GM04504 (cell line): ENCODE results near the gene GRIN2C.
A peak's percentile ranks its signal among the peaks of the same experiment; 100 is the strongest.
"Not testable (repeated sequence)": the region's sequence is repeated elsewhere in the genome, so short reads cannot be mapped to it uniquely, and the experiment has no call there.

Experiments used
- DNase-seq: peaks from one replicate; pipeline ENCODE4 v3.0.0-alpha.2; 2012; ENCODE audit warnings: low read depth

GRIN2C gene

DNA sequence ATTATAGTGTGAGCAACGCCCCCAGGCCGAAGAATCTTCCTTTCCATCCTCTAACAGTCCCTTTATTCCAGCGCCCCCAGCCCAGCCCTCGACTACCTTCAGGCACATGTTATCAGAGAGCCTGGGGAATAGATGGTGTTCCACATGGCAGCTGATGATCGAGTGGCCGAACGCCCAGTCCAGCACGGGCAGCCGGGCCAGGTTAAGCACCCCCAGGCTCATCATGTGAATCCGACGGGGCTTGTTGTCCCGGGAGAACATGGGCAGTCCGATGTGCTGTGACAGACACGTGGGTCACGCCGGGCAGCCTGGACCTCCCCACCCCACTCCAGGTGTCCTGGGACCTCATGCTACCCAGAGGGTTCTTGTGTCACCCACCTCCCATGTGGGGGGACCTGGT lies 19.6 kb upstream of the GRIN2C start:
- DNase-seq = no peak

DNA sequence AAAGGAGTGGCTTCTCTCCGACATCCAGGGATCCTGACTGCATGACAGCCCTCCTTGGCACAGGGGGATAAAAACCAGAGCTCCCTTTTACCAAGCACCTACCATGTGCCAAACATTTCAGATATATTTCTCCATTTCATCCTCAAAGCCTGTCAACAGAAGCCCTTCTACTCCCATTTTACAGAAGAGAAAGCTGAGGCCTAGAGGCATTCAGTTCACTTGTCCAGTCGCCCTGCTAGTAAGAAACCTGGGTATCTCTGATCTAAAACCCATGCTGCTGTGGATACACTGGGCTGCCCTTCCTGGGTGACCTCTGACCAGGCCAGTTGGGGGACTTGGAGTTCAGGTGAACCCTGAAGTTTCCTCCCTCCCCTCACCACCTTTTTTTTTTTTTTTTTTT lies 19.0 kb upstream of the GRIN2C start:
- DNase-seq = no peak

DNA sequence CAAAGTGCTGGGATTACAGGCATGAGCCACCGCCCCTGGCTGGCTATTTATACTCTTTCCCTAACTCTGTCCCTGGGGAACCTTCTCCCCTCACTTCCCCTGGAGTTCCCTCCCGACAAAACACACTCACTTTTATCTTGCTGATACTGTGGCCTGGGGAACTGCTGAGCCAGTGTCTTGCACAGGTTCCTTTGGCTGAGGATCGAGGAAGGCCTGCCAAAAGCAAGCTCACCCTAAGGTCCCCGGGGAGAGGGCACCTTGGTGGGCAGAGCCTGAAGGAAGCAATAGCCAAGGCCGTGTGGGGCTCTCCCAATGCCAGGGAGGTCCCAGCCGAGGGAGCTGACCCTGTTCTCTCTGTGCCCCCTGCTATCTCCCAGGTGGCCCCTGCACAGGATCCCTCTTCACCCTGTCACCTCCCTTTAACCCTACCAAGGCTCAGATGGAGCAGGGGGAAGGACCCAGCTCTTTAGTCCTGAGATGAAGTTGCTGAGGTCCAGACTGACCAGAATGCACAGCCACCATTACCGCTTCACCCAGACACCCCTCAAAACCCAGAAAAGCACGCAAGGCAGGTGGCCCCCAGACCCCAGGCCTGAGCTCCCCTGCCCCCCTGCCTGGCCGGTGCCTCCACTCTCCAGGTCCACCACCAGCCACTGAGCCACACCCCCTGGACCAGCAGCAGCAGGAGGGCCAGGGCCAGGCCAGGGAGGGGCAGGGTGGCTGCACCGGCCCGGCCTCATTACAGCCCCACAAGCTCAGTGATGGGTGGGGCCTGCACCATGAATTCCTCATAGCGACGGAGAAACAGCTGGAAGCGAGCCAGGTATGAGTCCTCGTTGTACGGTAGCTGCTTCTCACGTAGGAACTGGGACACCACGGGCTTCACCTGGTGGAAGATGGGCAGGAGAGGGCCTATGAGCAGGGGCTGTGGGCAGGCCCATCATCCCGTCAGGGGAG lies 18.2 kb upstream of the GRIN2C start:
- no peak for DNase-seq

DNA sequence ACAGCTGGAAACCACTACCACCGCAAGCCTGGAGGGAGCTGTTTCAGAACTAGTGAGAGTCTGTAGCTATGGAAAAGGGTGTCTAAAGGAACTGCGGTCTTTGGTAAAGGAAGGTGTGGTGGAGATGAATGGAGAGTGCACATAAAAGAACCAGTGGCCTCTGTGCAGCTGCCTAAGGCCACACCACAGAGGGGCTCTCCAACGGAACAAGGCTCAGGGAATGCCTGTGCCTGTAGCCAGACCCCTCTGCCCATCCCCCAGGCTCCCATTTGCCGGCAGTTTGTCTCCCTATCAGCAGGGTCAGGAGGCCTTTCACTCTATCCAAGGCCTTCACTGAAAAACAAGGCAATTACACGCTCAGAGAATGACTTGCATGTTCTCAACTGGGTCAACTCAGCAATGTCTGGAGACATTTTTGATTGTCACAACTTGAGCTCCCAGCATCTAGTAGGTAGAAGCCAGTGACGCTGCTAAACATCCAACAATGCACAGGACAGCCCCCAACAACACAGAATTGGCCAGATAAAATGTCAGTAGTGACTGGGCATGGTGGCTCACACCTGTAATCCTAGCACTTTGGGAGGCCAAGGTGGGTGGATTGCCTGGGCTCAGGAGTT lies 16.4 kb upstream of the GRIN2C start:
- DNase-seq = no peak

DNA sequence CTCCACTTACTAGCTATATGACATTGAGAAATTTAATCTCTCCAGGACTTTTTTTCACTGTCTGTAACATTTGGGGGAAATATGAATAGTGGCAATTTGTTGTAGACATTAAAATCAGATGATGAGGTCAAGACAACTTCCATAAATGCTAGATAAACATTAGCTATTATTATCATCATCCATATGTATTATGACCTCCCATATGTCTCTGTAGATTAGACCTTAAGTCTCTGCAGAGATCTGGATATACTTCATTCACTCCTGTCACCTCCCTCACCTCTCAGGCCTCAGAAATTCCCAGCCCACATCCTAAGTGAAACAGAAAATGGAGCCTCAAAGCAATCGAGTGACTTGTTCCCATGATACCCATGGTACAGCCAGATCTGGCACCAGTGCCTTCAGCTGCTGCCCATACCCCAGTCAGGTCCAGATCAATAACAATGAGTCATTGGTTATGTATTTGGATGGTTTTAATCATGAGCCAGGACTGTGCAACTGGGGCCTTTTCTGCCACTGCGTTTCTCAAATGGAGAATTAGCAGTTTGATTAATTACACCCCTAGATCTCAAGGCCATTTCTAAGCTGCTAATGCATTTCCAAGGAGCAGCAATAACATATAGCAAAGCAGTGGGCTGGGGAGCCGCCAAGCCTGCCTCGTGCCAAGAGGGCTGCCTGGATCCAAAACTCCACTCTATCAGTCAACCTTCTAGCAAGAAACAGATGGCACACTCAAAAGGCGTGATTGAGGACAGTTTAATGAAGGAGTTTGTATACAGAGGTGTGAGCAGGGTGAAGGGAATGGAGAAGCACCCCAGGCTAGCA lies 15.7 kb upstream of the GRIN2C start:
- no peak for DNase-seq

DNA sequence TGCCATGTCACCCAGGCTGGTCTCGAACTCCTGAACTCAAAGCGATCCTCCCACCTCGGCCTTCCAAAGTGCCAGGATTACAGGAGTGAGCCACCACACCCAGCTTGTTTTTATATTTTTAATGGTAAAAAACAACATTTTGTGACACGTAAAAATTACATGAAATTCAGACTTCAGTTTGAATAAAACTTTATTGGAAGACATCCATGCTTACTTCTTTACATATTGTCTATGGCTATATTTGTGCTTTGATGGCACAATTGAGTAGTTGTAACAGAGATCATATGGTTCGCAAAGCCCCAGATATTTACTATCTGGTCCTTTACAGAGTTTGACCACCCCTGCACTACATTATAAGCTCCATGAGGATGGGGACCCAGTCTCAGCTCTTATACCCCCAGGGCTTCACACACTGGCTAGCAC lies 14.9 kb upstream of the GRIN2C start:
- no peak for DNase-seq

- DNase-seq = no peak
These were observed 14.4 kb upstream of the GRIN2C start for GRCh38 chr17:74873874-74874614.

DNA sequence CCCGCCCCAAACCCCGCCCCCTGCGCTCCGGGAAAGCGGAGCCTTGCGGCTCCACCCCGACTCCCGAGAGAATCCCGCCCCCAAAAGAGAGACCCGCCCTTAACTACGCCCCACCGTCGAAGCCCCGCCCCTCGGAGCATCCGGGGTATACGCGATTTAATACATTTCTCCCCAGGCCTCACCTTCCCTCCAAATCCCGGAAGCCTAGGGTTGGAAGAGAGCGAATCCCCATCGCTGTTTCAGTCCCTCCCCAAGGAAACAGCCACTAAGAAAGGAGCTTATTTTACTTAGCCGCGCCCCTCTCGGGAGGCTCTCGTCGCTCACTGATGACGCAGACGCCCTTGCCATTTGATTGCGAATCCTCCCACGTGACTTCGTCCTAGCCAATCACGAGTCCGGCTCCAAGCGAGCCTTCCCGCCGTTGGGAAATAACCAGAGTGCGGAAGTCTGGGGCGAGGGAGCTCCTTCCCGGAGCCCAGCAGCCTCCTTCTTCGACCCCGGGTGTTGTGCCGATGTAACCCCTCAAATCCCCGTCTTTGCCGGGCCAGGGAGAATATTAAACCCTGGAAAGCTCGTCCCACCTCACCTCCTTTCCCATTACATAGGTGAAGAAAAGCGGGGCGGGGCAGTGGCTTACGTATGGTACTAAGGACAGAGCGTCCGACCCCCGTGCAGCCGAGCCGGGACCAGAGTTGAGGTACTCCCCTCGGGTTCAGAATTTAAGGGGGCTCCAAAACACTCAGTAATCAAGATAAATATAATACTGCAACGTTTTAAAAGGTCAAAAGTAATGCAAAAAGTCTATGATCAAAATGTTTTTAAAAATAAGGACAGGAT lies 13.6 kb upstream of the GRIN2C start:
- DNase-seq = peak; percentile 100

- DNase-seq = no peak
These were observed 12.8 kb upstream of the GRIN2C start, which contains the start of gene FDXR for GRCh38 chr17:74872313-74873036. TSS of gene FDXR (minus strand) at chr17:74872994. CDS start at chr17:74872944, 50 bp downstream.

GRCh38 chr17:74871356-74872076 lies 11.8 kb upstream of the GRIN2C start:
- DNase-seq = no peak

DNA sequence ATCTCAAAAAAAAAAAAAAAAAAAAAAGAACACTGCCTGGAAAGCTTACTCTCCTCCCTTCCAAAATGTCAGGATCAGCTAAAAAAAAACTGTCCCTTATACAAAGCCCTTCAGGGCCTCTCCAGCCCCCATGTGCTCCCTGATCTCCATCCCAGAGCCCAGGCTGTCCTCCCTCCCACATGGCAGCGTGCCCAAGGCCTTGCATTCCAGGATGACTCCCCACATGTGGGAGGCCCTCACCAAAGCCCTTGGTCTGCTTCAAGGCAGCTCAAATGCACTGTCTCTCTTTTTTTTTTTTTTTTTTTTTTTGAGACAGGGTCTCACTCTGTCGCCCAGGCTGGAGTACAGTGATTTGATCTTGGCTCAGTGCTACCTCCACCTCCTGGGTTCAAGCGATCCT lies 10.8 kb upstream of the GRIN2C start:
- DNase-seq = peak; percentile 47

GRCh38 chr17:74870028-74870427 lies 10.3 kb upstream of the GRIN2C start:
- not testable (repeated sequence) for DNase-seq

DNA sequence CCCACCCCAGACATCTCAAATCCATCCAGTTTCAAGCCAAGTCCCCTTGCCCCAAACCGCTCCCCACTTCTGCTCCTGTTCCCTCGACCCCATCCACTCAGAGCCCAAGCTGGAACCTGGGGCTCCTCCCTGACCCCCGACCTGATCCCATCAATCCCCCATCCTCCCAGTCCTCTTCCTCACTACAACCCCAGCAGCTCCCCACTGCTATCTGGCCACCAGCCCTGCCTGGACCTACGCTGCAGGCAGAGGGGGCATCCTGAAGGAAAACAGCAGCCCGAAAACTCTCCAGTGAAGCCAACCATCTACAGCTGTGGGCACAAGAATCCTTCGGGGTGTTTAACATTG lies 9.2 kb upstream of the GRIN2C start:
- no peak for DNase-seq

DNA sequence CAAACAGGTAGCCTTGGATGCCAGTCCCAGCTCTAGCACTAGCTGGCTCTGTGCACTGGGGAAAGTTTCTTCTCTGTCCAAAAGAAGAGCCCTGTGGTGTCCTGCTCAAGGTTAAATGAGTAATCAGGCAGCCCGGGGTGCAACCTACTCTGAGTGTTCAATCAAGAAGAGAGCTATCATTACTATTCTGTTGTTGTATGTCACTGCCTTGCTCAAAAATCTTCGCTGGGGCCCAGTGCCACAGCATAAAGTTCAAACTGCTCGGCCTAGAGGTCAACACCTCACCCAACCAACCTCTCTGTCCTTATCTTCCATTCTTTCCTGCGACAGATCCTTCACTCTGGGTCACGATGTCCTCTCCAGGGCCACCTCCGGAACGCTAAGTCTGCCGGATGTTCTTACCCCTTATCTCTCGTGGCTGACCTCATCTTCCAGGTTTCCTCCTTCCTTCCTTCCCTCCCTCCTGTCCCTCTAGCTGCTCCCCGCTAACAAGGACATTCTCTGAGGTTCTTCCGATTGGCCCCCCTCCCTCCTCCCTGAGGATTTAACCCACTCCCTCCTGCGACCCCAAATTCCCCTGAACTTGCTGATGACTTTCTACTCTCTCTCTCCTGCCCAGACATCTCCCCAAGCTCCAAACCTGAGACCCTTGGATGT lies 8.7 kb upstream of the GRIN2C start:
- DNase-seq = no peak

- no peak for DNase-seq
These were observed 6.6 kb upstream of the GRIN2C start for GRCh38 chr17:74866198-74866835.

GRCh38 chr17:74865504-74866197 lies 6.0 kb upstream of the GRIN2C start:
- DNase-seq = no peak

GRCh38 chr17:74864866-74865395 lies 5.2 kb upstream of the GRIN2C start:
- DNase-seq = peak; percentile 25
